Activated CD4-positive, alpha-beta memory T cell treated with anti-CD3 and anti-CD28 coated beads, Interleukin-2, amount 10 ng/mL, durations not matched to agents 7 days and 5 days (primary cell): Measurements from ENCODE around the gene PCDHGB2. TPM values are rescaled to one million over a fixed set of nuclear protein-coding genes. Genes with fewer than 3 reads are reported as not detected.
"Not testable (repeated sequence)": the region's sequence is repeated elsewhere in the genome, so short reads cannot be mapped to it uniquely, and the experiment has no call there.

ENCODE experiments used
- CTCF ChIA-PET: fragments of 350-600 bp; sonication (Branson Sonifier 250); formaldehyde crosslinking; loops from one replicate; lab custom pipeline; 2021; ENCODE audit warnings: antibody characterized with exemption, inconsistent platforms; lab: Charles Lee
- POLR2A ChIA-PET: fragments of 350-600 bp; sonication (Branson Sonifier 250); formaldehyde crosslinking; loops from one replicate; lab custom pipeline; 2021; ENCODE audit warnings: antibody characterized with exemption; lab: Charles Lee
- DNase-seq: peaks from one replicate; pipeline ENCODE4 v3.0.0-alpha.2; 2020
- H3K27ac Mint-ChIP-seq: one replicate; pipeline ENCODE4 v1.8.0; 2021; ENCODE audit warnings: mild to moderate bottlenecking, mixed read lengths
- H3K27me3 Mint-ChIP-seq: one replicate; pipeline ENCODE4 v1.8.0; 2021; ENCODE audit warnings: mixed read lengths
- H3K36me3 Mint-ChIP-seq: one replicate; pipeline ENCODE4 v1.8.0; 2021; ENCODE audit warnings: low read depth, mixed read lengths
- H3K4me1 Mint-ChIP-seq: one replicate; pipeline ENCODE4 v1.8.0; 2021; ENCODE audit warnings: mixed read lengths
- H3K4me3 Mint-ChIP-seq: one replicate; pipeline ENCODE4 v1.8.0; 2021; ENCODE audit warnings: mild to moderate bottlenecking, mixed read lengths
- H3K9me3 Mint-ChIP-seq: one replicate; pipeline ENCODE4 v1.8.0; 2021; ENCODE audit warnings: mixed read lengths
- total RNA-seq, 2 experiments: library from RNA; stranded (reverse); gene quantifications; one replicate each; pipeline ENCODE4 v1.2.3, GENCODE V29; 2021

PCDHGB2 gene
- total RNA-seq = under 1 TPM; 0.18 to 0.23 TPM

DNA sequence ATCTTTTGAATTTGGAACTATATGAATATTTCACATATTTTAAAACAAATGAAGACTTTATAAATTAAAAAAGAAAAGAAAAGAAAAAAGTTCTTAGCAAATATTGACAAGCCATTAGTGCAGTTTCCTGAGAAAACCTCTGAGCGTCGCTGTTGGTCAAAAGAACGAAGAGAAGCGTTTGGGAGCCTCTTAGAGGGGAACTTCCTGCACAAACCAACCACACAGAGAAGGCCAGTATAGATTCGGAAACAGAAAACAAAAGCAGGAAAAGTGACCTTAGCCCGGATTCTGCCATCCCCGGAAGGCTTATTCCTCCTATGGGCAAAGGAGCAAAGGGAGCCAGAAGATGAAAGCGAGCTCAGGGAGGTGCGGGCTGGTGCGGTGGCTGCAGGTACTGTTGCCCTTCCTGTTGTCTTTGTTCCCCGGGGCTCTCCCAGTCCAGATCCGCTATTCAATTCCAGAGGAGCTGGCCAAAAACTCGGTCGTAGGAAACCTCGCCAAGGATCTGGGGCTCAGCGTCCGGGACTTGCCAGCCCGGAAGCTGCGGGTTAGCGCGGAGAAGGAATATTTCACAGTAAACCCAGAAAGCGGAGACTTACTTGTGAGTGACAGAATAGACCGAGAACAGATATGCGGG is at the start of gene PCDHGB2:
PCDHGB2 (plus strand) TSS at position 205 of the 637 bp plus-strand sequence; CDS start at position 347, 142 bp downstream.
- Mint-ChIP-seq H3K9me3 (peaks cover 20% of the 10 kb centered on the region), H3K27ac (peak within 1 kb of the TSS; percentile 36), H3K4me3 (peak within 1 kb of the TSS; percentile 68), H3K36me3 (peaks cover 10% of the 10 kb centered on the region), H3K27me3 (peaks cover 53% of the 10 kb centered on the region), H3K4me1 (peaks cover 2% of the 10 kb centered on the region)
- no peak for DNase-seq
- ChIA-PET POLR2A (no interaction called here), CTCF (interaction anchor here (1.0 kb wide), 1 partner anchor 39 kb away, joined by 4 read pairs; the partner anchor contains the start of gene TAF7)

DNA sequence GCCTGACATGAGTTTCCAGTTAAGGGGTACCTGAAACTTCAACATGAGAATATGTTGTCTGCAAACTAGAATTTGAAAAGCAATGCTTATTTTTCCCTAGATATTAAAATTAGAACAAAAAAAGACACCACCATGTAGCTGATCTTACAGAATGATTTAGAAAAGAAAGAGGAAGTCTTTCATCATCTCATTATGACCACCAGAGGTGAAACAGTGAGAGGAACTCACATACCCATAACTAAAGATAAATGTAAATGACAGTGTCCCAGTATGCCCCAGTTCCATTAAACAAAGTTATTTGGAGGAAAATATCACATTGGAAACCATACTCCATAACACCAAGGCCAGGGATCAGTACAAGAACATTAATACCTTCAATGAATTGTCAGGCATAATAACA is 46.1 kb upstream of the PCDHGB2 start:
- CTCF ChIA-PET = no interaction called here
- Mint-ChIP-seq H3K9me3 (peaks cover 72% of the 10 kb centered on the region), H3K36me3 (peaks cover 58% of the 10 kb centered on the region)

DNA sequence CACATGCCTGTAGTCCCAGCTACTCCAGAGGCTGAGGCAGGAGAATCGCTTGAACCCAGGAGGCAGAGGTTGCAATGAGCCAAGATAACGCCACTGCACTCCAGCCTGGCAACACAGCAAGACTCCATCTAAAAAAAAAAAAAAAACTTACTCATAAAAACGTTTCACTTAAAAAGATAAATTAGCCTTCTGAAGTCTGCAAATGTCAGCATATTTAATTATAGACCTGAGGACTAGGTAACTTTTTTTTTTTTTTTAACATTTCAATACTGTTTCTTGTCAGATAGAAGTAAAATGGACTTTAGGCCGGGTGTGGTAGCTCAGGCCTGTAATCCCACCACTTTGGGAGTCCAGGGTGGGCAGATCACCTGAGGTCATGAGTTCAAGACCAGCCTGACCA is 42.8 kb upstream of the PCDHGB2 start:
- Mint-ChIP-seq H3K9me3 (peaks cover 73% of the 10 kb centered on the region), H3K36me3 (peaks cover 83% of the 10 kb centered on the region), H3K4me1 (peaks cover 39% of the 10 kb centered on the region)
- POLR2A ChIA-PET, DNase-seq, H3K4me3 Mint-ChIP-seq, H3K27ac Mint-ChIP-seq, CTCF ChIA-PET, H3K27me3 Mint-ChIP-seq: not testable (repeated sequence)

More for the DNA sequence above, 46.1 kb upstream of the PCDHGB2 start:
- peaks cover 9% of the 10 kb centered on the region for H3K4me1 Mint-ChIP-seq
- H3K4me3 Mint-ChIP-seq = no peak overlapping the region
- no peaks in the 10 kb centered on the region for H3K27me3 Mint-ChIP-seq
- no peak for DNase-seq
- POLR2A ChIA-PET = no interaction called here
- no peak overlapping the region for H3K27ac Mint-ChIP-seq

DNA sequence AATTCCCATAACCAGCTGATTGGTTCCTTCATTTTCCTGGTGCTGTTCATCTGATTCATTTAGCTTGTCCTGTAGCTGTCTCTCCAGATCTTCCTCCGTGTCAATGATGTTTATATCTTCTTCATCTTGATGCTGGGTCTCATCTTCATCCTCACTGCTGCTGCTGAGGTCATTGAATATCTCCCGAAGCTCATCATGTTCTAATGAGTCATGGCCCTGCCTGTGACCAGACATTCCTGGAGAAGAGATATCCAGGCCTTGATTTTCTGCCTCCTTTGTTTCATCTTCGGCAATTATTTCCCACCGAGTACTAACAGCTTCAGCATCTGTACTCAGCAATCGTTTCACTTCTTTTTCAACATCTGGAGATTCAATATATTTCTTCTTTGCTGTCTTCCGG is 40.6 kb upstream of the PCDHGB2 start:
- Mint-ChIP-seq H3K27ac (no peak overlapping the region), H3K27me3 (peaks cover 1% of the 10 kb centered on the region), H3K36me3 (peaks cover 73% of the 10 kb centered on the region), H3K9me3 (peaks cover 60% of the 10 kb centered on the region), H3K4me1 (peaks cover 42% of the 10 kb centered on the region), H3K4me3 (no peak overlapping the region)
- CTCF ChIA-PET = interaction anchor here (0.5 to 3.3 kb wide), 6 partner anchors 9 to 1016 kb away, joined by 4 to 30 read pairs (median 6); partner anchors contain the start of genes PCDHGA1 and PFDN1
- DNase-seq = no peak
- POLR2A ChIA-PET = interaction anchor here (0.6 to 3.0 kb wide), 7 partner anchors 10 to 245 kb away, joined by 3 to 17 read pairs (median 5); partner anchors contain the start of gene PCDHGA10

DNA sequence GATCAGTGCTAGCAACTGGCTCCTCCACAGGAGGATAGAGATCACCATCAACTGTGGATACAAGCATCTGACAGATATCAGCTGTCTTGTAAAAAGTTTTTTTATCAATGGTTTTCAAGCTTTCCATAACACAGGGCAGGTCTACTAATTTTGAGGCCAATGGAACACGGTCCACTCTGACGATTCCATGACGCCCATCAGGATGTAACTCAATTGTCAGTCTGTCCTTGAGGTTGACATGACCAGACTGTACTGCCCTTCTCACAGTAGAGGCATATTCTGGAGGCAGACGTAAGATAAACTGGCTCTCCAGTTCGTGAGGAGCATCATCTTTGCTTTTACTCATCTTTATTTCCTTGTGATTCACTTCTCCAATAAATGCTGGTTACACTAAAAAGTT is 40.1 kb upstream of the PCDHGB2 start:
- CTCF ChIA-PET = interaction anchor here (0.5 to 3.3 kb wide), 32 partner anchors 8 to 1017 kb away, joined by 3 to 30 read pairs (median 5); partner anchors contain the start of genes PCDHGA1, PCDHGA11, PCDHGA12 and PCDHGA2
- no peak for DNase-seq
- Mint-ChIP-seq H3K4me1 (peaks cover 42% of the 10 kb centered on the region), H3K4me3 (peak overlapping the region; percentile 97), H3K9me3 (peaks cover 57% of the 10 kb centered on the region), H3K36me3 (peaks cover 69% of the 10 kb centered on the region), H3K27me3 (peaks cover 1% of the 10 kb centered on the region), H3K27ac (peak overlapping the region; percentile 99)
- POLR2A ChIA-PET = interaction anchor here (0.7 to 3.0 kb wide), 21 partner anchors 8 to 374 kb away, joined by 3 to 19 read pairs (median 5); partner anchors contain the start of genes HDAC3, PCDHGA1, PCDHGA10 and PCDHGB3

DNA sequence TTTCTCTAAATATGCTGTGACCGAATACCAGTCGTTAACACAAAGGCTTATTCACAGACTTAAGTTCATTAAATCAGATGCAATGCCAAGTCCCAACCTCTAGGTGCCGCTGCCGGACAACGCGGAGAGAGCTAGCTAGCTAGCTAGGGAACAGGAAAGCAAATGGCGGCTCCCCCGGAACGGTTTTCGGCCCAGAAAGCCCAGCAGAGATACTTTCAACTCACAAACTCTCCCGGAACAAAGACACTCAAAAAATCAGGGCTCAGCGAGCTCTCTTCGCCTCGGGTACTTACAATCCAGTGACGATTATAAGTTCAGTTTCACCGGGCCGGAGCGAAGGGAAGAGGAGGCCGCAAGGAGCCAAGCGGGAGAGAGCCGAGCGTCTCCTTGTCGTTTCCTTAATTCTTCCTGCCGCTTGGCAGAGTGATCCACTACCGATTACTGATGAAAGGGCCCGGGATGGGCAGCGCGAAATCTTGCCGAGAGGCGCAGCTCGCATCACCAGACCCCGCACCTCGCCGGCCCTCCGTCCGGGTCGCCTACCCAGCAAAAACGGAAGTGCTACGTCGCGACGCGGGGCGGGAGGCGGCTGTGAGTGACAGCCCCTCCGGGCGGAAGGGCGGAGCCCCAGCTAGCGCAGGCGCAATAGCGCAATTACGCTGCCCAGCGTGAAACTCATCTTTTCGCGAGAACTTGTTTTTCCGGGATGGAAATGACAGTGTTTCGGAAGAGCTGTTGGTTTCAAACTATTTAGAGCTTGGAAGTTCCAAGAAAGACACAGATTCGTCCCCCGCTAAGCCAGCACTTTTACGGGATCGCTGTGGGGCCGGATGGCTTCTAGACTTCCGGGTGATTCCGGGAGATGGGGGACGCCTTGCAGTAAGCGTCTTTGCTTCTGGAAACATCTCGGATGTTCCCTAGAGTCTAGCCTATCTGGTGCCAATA is 39.3 kb upstream of the PCDHGB2 start, which contains the start of gene TAF7:
TAF7 (minus strand) TSS at position 560 of the 945 bp plus-strand sequence. CDS start 740 bp downstream, outside the sequence.
- Mint-ChIP-seq H3K4me1 (peaks cover 40% of the 10 kb centered on the region), H3K36me3 (peaks cover 61% of the 10 kb centered on the region), H3K4me3 (peak within 1 kb of the TSS; percentile 97), H3K9me3 (peaks cover 49% of the 10 kb centered on the region), H3K27me3 (peaks cover 1% of the 10 kb centered on the region), H3K27ac (peak within 1 kb of the TSS; percentile 99)
- CTCF ChIA-PET = interaction anchor here (0.7 to 3.3 kb wide), 32 partner anchors 9 to 317 kb away, joined by 3 to 30 read pairs (median 4); partner anchors contain the start of genes PCDHGA1, PCDHGA11, PCDHGA12 and PCDHGA2
- POLR2A ChIA-PET = interaction anchor here (0.7 to 3.0 kb wide), 29 partner anchors 8 to 673 kb away, joined by 3 to 19 read pairs (median 4); partner anchors contain the start of genes HDAC3, IK, PCDHGA1 and PCDHGA10
- peak; percentile 93 for DNase-seq

DNA sequence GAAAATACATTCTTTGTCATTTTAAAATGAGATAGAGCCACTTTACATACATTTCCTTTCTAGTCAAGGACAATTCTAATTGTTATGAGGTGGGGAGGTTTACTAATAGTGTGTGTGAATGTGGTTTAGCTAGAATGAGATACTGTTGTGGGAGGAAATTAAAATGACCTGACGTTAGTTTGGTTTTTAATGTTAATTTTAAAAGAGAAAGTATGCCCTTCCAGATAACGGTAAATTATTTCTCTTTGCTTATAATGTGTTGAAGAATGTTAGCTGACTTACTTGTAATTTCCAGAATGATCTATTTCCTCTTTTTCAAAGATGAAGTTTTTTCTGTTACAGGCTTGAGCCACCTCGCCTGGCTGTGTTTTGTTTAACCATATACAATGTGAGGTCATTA is 37.5 kb upstream of the PCDHGB2 start:
- POLR2A ChIA-PET = no interaction called here
- Mint-ChIP-seq H3K4me3 (no peak overlapping the region), H3K27ac (no peak overlapping the region), H3K36me3 (peaks cover 47% of the 10 kb centered on the region), H3K9me3 (peaks cover 42% of the 10 kb centered on the region), H3K4me1 (peaks cover 42% of the 10 kb centered on the region), H3K27me3 (peaks cover 1% of the 10 kb centered on the region)
- DNase-seq = no peak
- CTCF ChIA-PET = interaction anchor here (0.8 kb wide), 1 partner anchor 242 kb away, joined by 3 read pairs; no protein-coding TSS in a partner anchor

DNA sequence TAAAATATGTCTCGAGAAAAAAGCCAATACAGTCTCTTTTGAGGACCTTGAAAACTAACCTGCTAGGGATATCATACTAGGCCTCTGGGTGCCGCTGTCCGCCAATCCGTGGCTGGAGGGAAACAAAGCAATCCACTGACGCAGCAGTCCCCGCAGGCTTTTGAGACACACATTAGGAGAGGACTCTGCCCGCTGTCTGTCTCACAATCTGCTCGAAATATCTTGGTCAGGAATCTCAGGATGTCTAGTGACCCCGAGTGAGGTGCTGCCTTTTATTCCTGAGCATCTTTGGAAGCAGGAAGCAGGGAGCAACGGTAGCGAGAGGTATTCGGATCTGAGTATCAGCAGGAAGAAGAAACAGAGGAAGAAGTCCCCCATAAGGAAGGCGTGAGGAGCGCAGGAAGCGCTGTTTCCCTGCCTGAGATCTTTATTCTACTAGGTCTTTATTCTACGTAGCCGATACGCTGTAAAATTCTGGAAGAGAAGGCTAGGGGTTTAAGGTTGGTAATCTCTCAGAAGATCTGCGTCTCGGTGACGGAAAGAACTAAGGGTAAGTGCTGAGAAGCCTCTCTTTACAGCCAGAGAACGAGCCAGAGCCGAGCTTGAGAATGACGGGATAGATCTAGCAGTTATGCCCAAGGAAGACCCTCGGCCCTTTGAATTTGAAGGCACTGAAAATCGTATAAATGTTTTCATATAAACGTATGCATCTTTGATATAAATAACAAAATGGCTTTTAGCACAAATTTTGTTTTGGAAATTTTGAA is 33.5 kb upstream of the PCDHGB2 start:
- H3K36me3 Mint-ChIP-seq = peaks cover 10% of the 10 kb centered on the region
- CTCF ChIA-PET = interaction anchor here (0.7 to 1.6 kb wide), 10 partner anchors 9 to 241 kb away, joined by 3 to 6 read pairs (median 3); partner anchors contain the start of genes PCDHGA11 and PCDHGA2
- H3K4me3 Mint-ChIP-seq = peak overlapping the region; percentile 80
- peak overlapping the region; percentile 66 for H3K27ac Mint-ChIP-seq
- peaks cover 15% of the 10 kb centered on the region for H3K9me3 Mint-ChIP-seq
- peak; percentile 76 for DNase-seq
- POLR2A ChIA-PET = interaction anchor here (1.3 kb wide), 1 partner anchor 238 kb away, joined by 3 read pairs; no protein-coding TSS in a partner anchor
- H3K27me3 Mint-ChIP-seq = peaks cover 18% of the 10 kb centered on the region
- H3K4me1 Mint-ChIP-seq = peaks cover 12% of the 10 kb centered on the region

DNA sequence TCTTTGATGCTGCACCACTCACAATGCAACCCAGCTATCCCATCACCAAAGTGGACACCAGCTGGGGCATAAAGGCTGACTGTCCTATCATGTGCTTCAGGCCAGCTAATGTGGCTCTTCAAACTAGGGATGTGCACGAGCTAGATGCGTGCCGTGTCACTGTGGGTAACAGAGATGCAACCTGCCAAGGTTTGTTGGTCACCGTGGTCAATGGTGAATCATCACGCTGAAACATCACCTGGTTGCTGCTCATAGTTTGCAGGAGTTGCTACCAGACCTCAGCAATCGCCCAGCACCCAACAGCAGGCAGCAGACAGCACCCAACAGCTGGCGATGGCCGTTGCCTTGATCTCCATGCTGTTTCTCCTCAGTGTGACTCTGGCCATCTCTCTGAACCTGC is 31.6 kb upstream of the PCDHGB2 start:
- Mint-ChIP-seq H3K9me3 (peaks cover 3% of the 10 kb centered on the region), H3K27ac (no peak overlapping the region), H3K36me3 (peaks cover 4% of the 10 kb centered on the region), H3K4me1 (peaks cover 5% of the 10 kb centered on the region), H3K4me3 (no peak overlapping the region), H3K27me3 (peaks cover 19% of the 10 kb centered on the region)
- ChIA-PET CTCF (interaction anchor here (0.9 to 4.0 kb wide), 2 partner anchors 8 to 10 kb away, joined by 4 to 30 read pairs; partner anchors contain the start of gene TAF7), POLR2A (interaction anchor here (1.0 to 1.1 kb wide), 2 partner anchors 8 to 14 kb away, joined by 3 to 9 read pairs; partner anchors contain the start of gene TAF7)
- no peak for DNase-seq

DNA sequence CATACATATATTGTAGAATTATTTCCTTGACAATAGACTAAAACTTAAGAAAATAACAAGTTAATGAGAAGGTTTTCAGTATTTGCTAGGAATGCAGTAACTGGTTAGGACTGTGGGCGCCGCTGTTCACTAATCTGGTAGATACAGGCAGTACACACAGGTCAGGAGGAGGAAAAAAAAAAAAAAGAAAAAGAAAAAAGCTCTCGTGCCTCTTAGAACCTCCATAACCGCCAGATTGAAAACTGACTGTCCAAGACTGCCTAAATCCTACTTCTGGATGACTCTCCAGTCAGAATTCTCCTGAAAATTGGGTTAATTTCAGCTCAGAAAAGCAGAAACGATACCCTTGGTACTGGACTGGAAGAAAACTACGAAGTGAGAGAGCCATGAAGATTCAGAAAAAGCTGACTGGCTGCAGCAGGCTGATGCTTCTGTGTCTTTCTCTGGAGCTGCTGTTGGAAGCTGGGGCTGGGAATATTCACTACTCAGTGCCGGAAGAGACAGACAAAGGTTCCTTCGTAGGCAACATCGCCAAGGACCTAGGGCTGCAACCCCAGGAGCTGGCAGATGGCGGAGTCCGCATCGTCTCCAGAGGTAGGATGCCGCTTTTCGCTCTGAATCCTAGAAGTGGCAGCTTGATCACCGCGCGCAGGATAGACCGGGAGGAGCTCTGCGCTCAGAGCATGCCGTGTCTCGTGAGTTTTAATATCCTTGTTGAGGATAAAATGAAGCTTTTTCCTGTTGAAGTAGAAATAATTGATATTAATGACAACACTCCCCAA is 29.3 kb upstream of the PCDHGB2 start, which contains the start of gene PCDHGA1:
PCDHGA1 (plus strand) TSS at position 216 of the 782 bp plus-strand sequence.
- ChIA-PET POLR2A (interaction anchor here (2.4 kb wide), 1 partner anchor 10 kb away, joined by 19 read pairs; the partner anchor contains the start of gene TAF7), CTCF (interaction anchor here (0.7 to 4.0 kb wide), 10 partner anchors 9 to 993 kb away, joined by 3 to 30 read pairs (median 3); partner anchors contain the start of genes PCDHGA10, PCDHGA3, PCDHGB1 and PCDHGB3)
- Mint-ChIP-seq H3K36me3 (peaks cover 4% of the 10 kb centered on the region), H3K4me1 (peaks cover 5% of the 10 kb centered on the region), H3K27ac (no peak within 1 kb of the TSS), H3K4me3 (no peak within 1 kb of the TSS), H3K27me3 (peaks cover 30% of the 10 kb centered on the region), H3K9me3 (peaks cover 13% of the 10 kb centered on the region)
- peak; percentile 39 for DNase-seq
